GM12878 (cell line): ENCODE results near the gene MCM9. TPM values are rescaled to one million over a fixed set of nuclear protein-coding genes. Genes with fewer than 3 reads are reported as not detected.

Experiments
- ATAC-seq: fragments of 200-7000 bp; cut with Tn5 transposase; 3 replicates; pipeline ENCODE4 v1.9.1; 2020; ENCODE audit warnings: mild to moderate bottlenecking, moderate library complexity
- BruUV-seq: library from RNA; stranded (reverse); fragments of 400-500 nt; replicated peaks from 2 replicates; lab custom pipeline; 2021; lab: Mats Ljungman, UMichigan
- CTCF ChIA-PET: fragments of 300-600 bp; sonication (Branson Sonifier 250); formaldehyde crosslinking; extraction: SDS; loops from one replicate; lab custom pipeline; 2021; ENCODE audit warnings: inconsistent platforms; lab: Yijun Ruan, JAX
- POLR2A ChIA-PET: fragments of 350-600 bp; formaldehyde crosslinking; extraction: SDS; loops from one replicate; lab custom pipeline; 2021; ENCODE audit warnings: inconsistent platforms; lab: Charles Lee
- RAD21 ChIA-PET: fragments of 300-600 bp; sonication (Branson Sonifier 250); formaldehyde crosslinking; loops from one replicate; lab custom pipeline; 2023; ENCODE audit warnings: antibody characterized with exemption; ENCODE audit not compliant: unreplicated experiment; lab: Charles Lee
- SMC1A ChIA-PET: fragments of 300-600 bp; sonication (Branson Sonifier 250); formaldehyde crosslinking; loops from one replicate; lab custom pipeline; 2023; ENCODE audit not compliant: unreplicated experiment, uncharacterized antibody; lab: Charles Lee
- DNase-seq: peaks from one replicate; pipeline ENCODE4 v3.0.0-alpha.2; 2011; ENCODE audit warnings: low read depth, low spot score
- FAIRE-seq: peaks from 3 replicates; lab custom pipeline; 2011; peaks lifted over from hg19 to GRCh38; lab: Jason Lieb, UNC
- H2AFZ ChIP-seq: 2 replicates; pipeline ENCODE4 v1.6.0; 2011; ENCODE audit warnings: low read depth, low read length, control low read depth; ENCODE audit not compliant: control insufficient read depth
- H3K27ac ChIP-seq: 2 replicates; pipeline ENCODE4 v1.5.1; 2011; ENCODE audit warnings: control low read depth; ENCODE audit not compliant: control insufficient read depth, insufficient read depth
- H3K27me3 ChIP-seq, 2 experiments: replicated peaks in 1 of 2; 2 replicates each; pipeline versions ENCODE4 v1.6.0 to v1.6.1; 2011; ENCODE audit warnings: low read length in 1 of 2; ENCODE audit not compliant: control insufficient read depth in 2 of 2, insufficient read depth in 2 of 2
- H3K36me3 ChIP-seq, 2 experiments: 2 replicates each; pipeline ENCODE4 v1.5.1; 2011; ENCODE audit warnings: low read length in 1 of 2; ENCODE audit not compliant: control insufficient read depth in 2 of 2, insufficient read depth in 2 of 2
- H3K4me1 ChIP-seq: 2 replicates; pipeline ENCODE4 v1.6.1; 2011; ENCODE audit warnings: mild to moderate bottlenecking, low read length, moderate library complexity, mixed read lengths; ENCODE audit not compliant: control insufficient read depth, insufficient read depth
- H3K4me2 ChIP-seq: 2 replicates; pipeline ENCODE4 v1.6.0; 2011; ENCODE audit warnings: control low read depth; ENCODE audit not compliant: control insufficient read depth, insufficient read depth
- H3K4me3 ChIP-seq: fragments of 200-600 bp; sonication (generic); 2 replicates; pipeline ENCODE4 v1.5.1; 2016
- H3K79me2 ChIP-seq: 2 replicates; pipeline ENCODE4 v1.6.0; 2011; ENCODE audit warnings: low read length; ENCODE audit not compliant: control insufficient read depth, insufficient read depth
- H3K9ac ChIP-seq: 2 replicates; pipeline ENCODE4 v1.8.0; 2011; ENCODE audit warnings: low read length, control low read depth, mixed read lengths; ENCODE audit not compliant: control insufficient read depth, insufficient read depth
- H3K9me3 ChIP-seq: replicated peaks from 3 replicates; pipeline ENCODE4 v1.5.1; 2011; ENCODE audit warnings: mild to moderate bottlenecking, low read length; ENCODE audit not compliant: control insufficient read depth, insufficient read depth
- H4K20me1 ChIP-seq: 2 replicates; pipeline ENCODE4 v1.6.0; 2011; ENCODE audit not compliant: control insufficient read depth, insufficient read depth
- ASH2L ChIP-seq: fragments of 300-600, 200-600 bp; sonication (generic); IDR thresholded peaks from 2 replicates; pipeline ENCODE4 v1.6.1; 2017; ENCODE audit warnings: low read depth, mild to moderate bottlenecking, borderline replicate concordance
- EZH2 ChIP-seq: IDR thresholded peaks from 2 replicates; pipeline ENCODE4 v1.6.1; 2012; ENCODE audit warnings: low read depth, mild to moderate bottlenecking, control low read depth, inconsistent platforms, low read length, borderline replicate concordance; ENCODE audit not compliant: control insufficient read depth
- MEF2B ChIP-seq: fragments of 450-650 bp; IDR thresholded peaks from 2 replicates; pipeline ENCODE4 v1.6.1; 2018; ENCODE audit warnings: mild to moderate bottlenecking, moderate library complexity; ENCODE audit not compliant: partially characterized antibody, poor library complexity, severe bottlenecking
- MTA3 ChIP-seq: IDR thresholded peaks from 2 replicates; pipeline ENCODE4 v1.6.1; 2012; ENCODE audit warnings: low read length, inconsistent platforms, borderline replicate concordance
- SMARCA5 ChIP-seq: fragments of 450-650 bp; IDR thresholded peaks from 2 replicates; pipeline ENCODE4 v1.6.1; 2017; ENCODE audit warnings: mild to moderate bottlenecking
- SP1 ChIP-seq: IDR thresholded peaks from one replicate; pipeline ENCODE4 v1.6.1; 2011; ENCODE audit warnings: low read depth, low read length
- USF1 ChIP-seq: IDR thresholded peaks from 2 replicates; pipeline ENCODE4 v1.6.1; 2011; ENCODE audit warnings: borderline replicate concordance, low read depth, mild to moderate bottlenecking, moderate library complexity, mixed read lengths, low read length; ENCODE audit not compliant: insufficient read depth; ENCODE audit errors: extremely low read length
- USF2 ChIP-seq: IDR thresholded peaks from 2 replicates; pipeline ENCODE4 v1.6.1; 2011; ENCODE audit warnings: low read depth, low read length, improper control_type of control experiment, borderline replicate concordance
- ZBED1 ChIP-seq: IDR thresholded peaks from 2 replicates; pipeline ENCODE4 v1.6.1; 2016; ENCODE audit warnings: borderline replicate concordance
- ZNF687 ChIP-seq: fragments of 450-650 bp; IDR thresholded peaks from 2 replicates; pipeline ENCODE4 v1.6.1; 2017; ENCODE audit warnings: mild to moderate bottlenecking, moderate library complexity
- ZSCAN29 ChIP-seq: fragments of 450-650 bp; IDR thresholded peaks from 2 replicates; pipeline ENCODE4 v1.6.1; 2017; ENCODE audit warnings: mild to moderate bottlenecking, moderate library complexity
- WGBS: methylation state at CpG from one replicate; pipeline ENCODE4 v1.1.6; 2016; ENCODE audit warnings: low lambda C conversion rate; ENCODE audit not compliant: insufficient replicate concordance, insufficient coverage; ENCODE audit errors: missing lambda C conversion rate; 5-methylcytosine and 5-hydroxymethylcytosine counted together
- in situ Hi-C: fragments of 300-500 bp; cut with MboI; formaldehyde crosslinking; loops from 9 replicates; pipeline ENCODE4 v1.14.3; 2018; ENCODE audit warnings: mixed read lengths
- intact Hi-C: fragments of 100-400 bp; cut with micrococcal nuclease; formaldehyde crosslinking; loops from one replicate; pipeline ENCODE4 v1.14.2; 2022; ENCODE audit not compliant: unreplicated experiment
- polyA plus RNA-seq, 11 experiments: library from polyadenylated mRNA; depleted of rRNA in 4 of 11; unstranded in 6 of 11; stranded (reverse) in 5 of 11; fragments of >200 nt; fragmentation: Nextera tagmentation in 4 of 11; fragmentation: Illumina TruSeq in 1 of 11; extraction: Ambion mirVana in 4 of 11; extraction: Trizol in 1 of 11; gene quantifications; 1 replicate in 1 of 11; 2 replicates in 10 of 11; pipeline versions ENCODE4 v1.2.1 to v1.2.3, GENCODE V29; 2011 to 2016; ENCODE audit warnings: inconsistent platforms in 2 of 11, missing spikeins in 2 of 11, low read depth in 1 of 11
- total RNA-seq, 4 experiments: library from RNA; depleted of rRNA in 3 of 4; stranded (reverse); fragments of >200 nt in 3 of 4; fragmentation: Illumina TruSeq in 1 of 4; extraction: Trizol in 1 of 4; gene quantifications; 2 replicates each; pipeline versions ENCODE4 v1.2.1 to v1.2.3, GENCODE V29; 2013 to 2021

MCM9 gene
- total and polyA plus RNA-seq, 10 of the 15 experiments (the other 5 are each of a cell fraction or from before 2014, with no cell fraction given) = 3.4 to 18.5 (median 9.7) TPM

- Histone ChIP-seq H3K4me1 (no peaks in the 10 kb centered on the region), H3K79me2 (no peaks in the 10 kb centered on the region), H3K36me3 (no peaks in the 10 kb centered on the region), H3K27me3 (no peaks in the 10 kb centered on the region; a peak in 1 of 4 replicates), H3K4me2 (no peak overlapping the region), H2AFZ (no peak overlapping the region), H3K9me3 (no peaks in the 10 kb centered on the region), H3K4me3 (no peak overlapping the region), H3K27ac (no peak overlapping the region), H3K9ac (no peak overlapping the region), H4K20me1 (no peaks in the 10 kb centered on the region)
- TF ChIP-seq EZH2 = no peak
- FAIRE-seq (no peak), DNase-seq (no peak), ATAC-seq (no peak)
- in situ Hi-C loops = loop anchor here (10.0 to 25.0 kb wide), 2 partner anchors 501 to 798 kb away; no protein-coding TSS in a partner anchor
- RAD21 ChIA-PET = no interaction called here
- POLR2A ChIA-PET = no interaction called here
- 51% methylated on average over 3 of the region's 3 CpGs for WGBS
- no TSS peak for BruUV-seq
- CTCF ChIA-PET = interaction anchor here (1.5 kb wide), 1 partner anchor 15 kb away, joined by 5 read pairs; no protein-coding TSS in a partner anchor
- SMC1A ChIA-PET = no interaction called here
- intact Hi-C loops = no loop called here
These were observed 149.4 kb downstream of the MCM9 start for GRCh38 chr6:118785601-118786000.

GRCh38 chr6:118784641-118785164 is 150.3 kb downstream of the MCM9 start:
- Histone ChIP-seq H3K4me3 (no peak overlapping the region), H2AFZ (no peak overlapping the region), H3K9me3 (no peaks in the 10 kb centered on the region), H3K4me2 (no peak overlapping the region), H3K36me3 (no peaks in the 10 kb centered on the region), H3K9ac (no peak overlapping the region), H3K4me1 (no peaks in the 10 kb centered on the region), H3K27me3 (no peaks in the 10 kb centered on the region; a peak in 1 of 4 replicates), H3K79me2 (no peaks in the 10 kb centered on the region), H4K20me1 (no peaks in the 10 kb centered on the region), H3K27ac (no peak overlapping the region)
- ChIA-PET SMC1A (interaction anchor here (0.9 to 2.2 kb wide), 4 partner anchors 9 to 153 kb away, joined by 3 to 7 read pairs (median 4); no protein-coding TSS in a partner anchor), CTCF (interaction anchor here (1.0 to 2.3 kb wide), 4 partner anchors 16 to 326 kb away, joined by 3 to 15 read pairs (median 4); no protein-coding TSS in a partner anchor), POLR2A (no interaction called here), RAD21 (no interaction called here)
- ATAC-seq (no peak), FAIRE-seq (no peak), DNase-seq (no peak)
- intact Hi-C loops = no loop called here
- 75% methylated on average over 5 of the region's 5 CpGs for WGBS
- in situ Hi-C loops = loop anchor here (10.0 to 25.0 kb wide), 2 partner anchors 500 to 797 kb away; no protein-coding TSS in a partner anchor
- no TSS peak for BruUV-seq
- no peak for TF ChIP-seq USF2
- TF ChIP-seq SMARCA5 = no peak
- TF ChIP-seq MTA3 = no peak
- TF ChIP-seq USF1 = no peak
- no peak for TF ChIP-seq ZSCAN29
- no peak for TF ChIP-seq SP1
- TF ChIP-seq ASH2L = no peak
- no peak for TF ChIP-seq MEF2B
- no peak for TF ChIP-seq ZBED1
- no peak for TF ChIP-seq ZNF687
